Mesenchymal stem cell (in vitro differentiated cells and primary cell): ENCODE measurements around the gene AIM2.
"Not testable (repeated sequence)": the region's sequence is repeated elsewhere in the genome, so short reads cannot be mapped to it uniquely, and the experiment has no call there.

Experiments
- DNase-seq: peaks from one replicate; pipeline ENCODE4 v3.0.0-alpha.2; 2013
- H2AFZ ChIP-seq: one replicate; pipeline ENCODE4 v1.6.1; 2013; ENCODE audit warnings: low read depth, mild to moderate bottlenecking, control low read depth, inconsistent platforms, low read length, moderate library complexity
- H2AK5ac ChIP-seq: 2 replicates; pipeline ENCODE4 v1.6.1; 2013; ENCODE audit warnings: low read length, moderate library complexity, mild to moderate bottlenecking, inconsistent platforms; ENCODE audit not compliant: severe bottlenecking
- H2BK120ac ChIP-seq: one replicate; pipeline ENCODE4 v1.6.1; 2013; ENCODE audit warnings: low read depth, mild to moderate bottlenecking, inconsistent platforms, low read length, moderate library complexity
- H2BK12ac ChIP-seq, 2 experiments: one replicate each; pipeline ENCODE4 v1.6.1; 2013; ENCODE audit warnings: inconsistent platforms in 2 of 2, low read length in 2 of 2, mild to moderate bottlenecking in 2 of 2, moderate library complexity in 2 of 2, control low read depth in 1 of 2
- H2BK15ac ChIP-seq: one replicate; pipeline ENCODE4 v1.6.1; 2013; ENCODE audit warnings: mild to moderate bottlenecking, low read depth, inconsistent platforms; ENCODE audit not compliant: poor library complexity, severe bottlenecking
- H2BK5ac ChIP-seq: 2 replicates; pipeline ENCODE4 v1.6.1; 2013; ENCODE audit warnings: low read depth, mild to moderate bottlenecking, low read length, control low read depth, inconsistent platforms; ENCODE audit not compliant: poor library complexity, severe bottlenecking
- H3K14ac ChIP-seq, 2 experiments: one replicate each; pipeline ENCODE4 v1.6.1; 2013; ENCODE audit warnings: inconsistent platforms in 2 of 2, low read length in 2 of 2, control low read depth in 1 of 2, mild to moderate bottlenecking in 1 of 2, moderate library complexity in 1 of 2
- H3K18ac ChIP-seq, 2 experiments: one replicate each; pipeline ENCODE4 v1.6.1; 2013; ENCODE audit warnings: inconsistent platforms in 2 of 2, low read length in 2 of 2, control low read depth in 1 of 2, low read depth in 1 of 2, mild to moderate bottlenecking in 1 of 2
- H3K23ac ChIP-seq, 2 experiments: one replicate each; pipeline ENCODE4 v1.6.1; 2013; ENCODE audit warnings: inconsistent platforms in 2 of 2, low read length in 2 of 2, mild to moderate bottlenecking in 2 of 2, moderate library complexity in 2 of 2, control low read depth in 1 of 2
- H3K27ac ChIP-seq: 2 replicates; pipeline ENCODE4 v1.5.1; 2013; ENCODE audit warnings: mild to moderate bottlenecking, moderate library complexity, low read length, control low read depth, inconsistent platforms; ENCODE audit not compliant: poor library complexity, severe bottlenecking
- H3K27me3 ChIP-seq, 2 experiments: 2 replicates each; pipeline versions ENCODE4 v1.6.1 to v1.7.0; 2013; ENCODE audit warnings: low read length in 2 of 2, mild to moderate bottlenecking in 2 of 2, moderate library complexity in 2 of 2, control low read depth in 1 of 2, inconsistent platforms in 1 of 2; ENCODE audit not compliant: control insufficient read depth in 1 of 2, insufficient read depth in 1 of 2
- H3K36me3 ChIP-seq, 2 experiments: 2 replicates each; pipeline versions ENCODE4 v1.6.1 to v1.7.0; 2013; ENCODE audit warnings: low read length in 2 of 2, control low read depth in 1 of 2, inconsistent platforms in 1 of 2, low read depth in 1 of 2, mild to moderate bottlenecking in 1 of 2; ENCODE audit not compliant: insufficient read depth in 2 of 2, control insufficient read depth in 1 of 2
- H3K4ac ChIP-seq, 2 experiments: one replicate each; pipeline ENCODE4 v1.6.1; 2013; ENCODE audit warnings: inconsistent platforms in 2 of 2, low read length in 2 of 2, mild to moderate bottlenecking in 2 of 2, moderate library complexity in 2 of 2, control low read depth in 1 of 2, low read depth in 1 of 2
- H3K4me1 ChIP-seq: 2 replicates; pipeline ENCODE4 v1.6.1; 2013; ENCODE audit warnings: low read depth, low read length, control low read depth; ENCODE audit not compliant: control insufficient read depth, insufficient read depth
- H3K4me2 ChIP-seq: 2 replicates; pipeline ENCODE4 v1.6.1; 2013; ENCODE audit warnings: low read length, mild to moderate bottlenecking, inconsistent platforms; ENCODE audit not compliant: poor library complexity, severe bottlenecking
- H3K4me3 ChIP-seq, 2 experiments: 2 replicates each; pipeline versions ENCODE4 v1.5.1 to v1.7.0; 2013; ENCODE audit warnings: low read length in 2 of 2, mild to moderate bottlenecking in 2 of 2, control low read depth in 1 of 2, low read depth in 1 of 2; ENCODE audit not compliant: insufficient read depth in 1 of 2
- H3K79me1 ChIP-seq: replicated peaks from 2 replicates; pipeline ENCODE4 v1.6.1; 2013; ENCODE audit warnings: mild to moderate bottlenecking, control low read depth, low read length, inconsistent platforms; ENCODE audit not compliant: poor library complexity, severe bottlenecking
- H3K9ac ChIP-seq: 2 replicates; pipeline ENCODE4 v1.7.0; 2013; ENCODE audit warnings: mild to moderate bottlenecking, low read length, moderate library complexity
- H3K9me3 ChIP-seq: 2 replicates; pipeline ENCODE4 v1.7.0; 2013; ENCODE audit warnings: mild to moderate bottlenecking, low read length; ENCODE audit not compliant: control insufficient read depth
- H4K8ac ChIP-seq: one replicate; pipeline ENCODE4 v1.6.1; 2013; ENCODE audit warnings: inconsistent platforms, mild to moderate bottlenecking, low read length, moderate library complexity
- H4K91ac ChIP-seq: one replicate; pipeline ENCODE4 v1.6.1; 2013; ENCODE audit warnings: mild to moderate bottlenecking, low read length, inconsistent platforms
- WGBS: methylation state at CpG from one replicate; pipeline ENCODE4 v1.1.7; 2013; ENCODE audit warnings: mixed read lengths; 5-methylcytosine and 5-hydroxymethylcytosine counted together

Gene AIM2

GRCh38 chr1:159120317-159120716 lies 43.8 kb upstream of the AIM2 start:
- H2BK15ac ChIP-seq: no peak overlapping the region
- H2AFZ ChIP-seq: no peak overlapping the region
- WGBS: 50% methylated on average over 1 of the region's 4 CpGs
- no peak overlapping the region for H4K91ac ChIP-seq
- H4K8ac ChIP-seq: no peak overlapping the region
- no peak overlapping the region for H2BK120ac ChIP-seq
- no peak overlapping the region for H3K4ac ChIP-seq
- H3K79me1 ChIP-seq: no peaks in the 10 kb centered on the region
- no peak overlapping the region for H3K14ac ChIP-seq
- no peak overlapping the region for H3K4me2 ChIP-seq
- no peak overlapping the region for H3K18ac ChIP-seq
- H3K36me3 ChIP-seq: no peaks in the 10 kb centered on the region
- DNase-seq: no peak
- H2AK5ac ChIP-seq: no peak overlapping the region
- no peak overlapping the region for H2BK12ac ChIP-seq
- no peak overlapping the region for H3K9ac ChIP-seq
- no peaks in the 10 kb centered on the region for H3K27me3 ChIP-seq
- H3K4me3 ChIP-seq: no peak overlapping the region
- H3K27ac ChIP-seq: no peak overlapping the region
- H3K9me3 ChIP-seq: no peaks in the 10 kb centered on the region
- no peaks in the 10 kb centered on the region for H3K4me1 ChIP-seq
- no peak overlapping the region for H3K23ac ChIP-seq
- no peak overlapping the region for H2BK5ac ChIP-seq

GRCh38 chr1:159113596-159114433 lies 37.2 kb upstream of the AIM2 start:
- no peak overlapping the region for H2BK15ac ChIP-seq
- H3K36me3 ChIP-seq: no peaks in the 10 kb centered on the region
- H2AK5ac ChIP-seq: no peak overlapping the region
- H4K91ac ChIP-seq: no peak overlapping the region
- no peak overlapping the region for H2AFZ ChIP-seq
- H3K9me3 ChIP-seq: no peaks in the 10 kb centered on the region
- no peak overlapping the region for H2BK5ac ChIP-seq
- H2BK120ac ChIP-seq: no peak overlapping the region
- no peak overlapping the region for H3K4me2 ChIP-seq
- no peaks in the 10 kb centered on the region for H3K27me3 ChIP-seq
- H4K8ac ChIP-seq: no peak overlapping the region
- no peaks in the 10 kb centered on the region for H3K79me1 ChIP-seq
- H3K18ac ChIP-seq: no peak overlapping the region
- H3K4ac ChIP-seq: no peak overlapping the region
- no peak overlapping the region for H3K4me3 ChIP-seq
- 25% methylated on average over 1 of the region's 1 CpG for WGBS
- no peak overlapping the region for H3K23ac ChIP-seq
- no peaks in the 10 kb centered on the region for H3K4me1 ChIP-seq
- no peak overlapping the region for H3K27ac ChIP-seq
- H3K9ac ChIP-seq: peak overlapping the region; percentile 68
- no peak for DNase-seq
- no peak overlapping the region for H2BK12ac ChIP-seq
- H3K14ac ChIP-seq: no peak overlapping the region

- H4K91ac ChIP-seq, H2BK12ac ChIP-seq, H3K79me1 ChIP-seq, H3K36me3 ChIP-seq, H2BK15ac ChIP-seq, H2BK5ac ChIP-seq, H3K4me1 ChIP-seq, H3K4me3 ChIP-seq, H3K27ac ChIP-seq, H3K9ac ChIP-seq, H3K4ac ChIP-seq, H2AK5ac ChIP-seq, H3K4me2 ChIP-seq, H3K18ac ChIP-seq, H3K9me3 ChIP-seq, H3K23ac ChIP-seq, H2AFZ ChIP-seq, H3K14ac ChIP-seq, DNase-seq, H3K27me3 ChIP-seq, H4K8ac ChIP-seq, H2BK120ac ChIP-seq: not testable (repeated sequence)
- 70% methylated on average over 3 of the region's 3 CpGs for WGBS
These were observed 26.5 kb upstream of the AIM2 start for GRCh38 chr1:159103021-159103420.

GRCh38 chr1:159100589-159100988 lies 24.0 kb upstream of the AIM2 start:
- WGBS: 100% methylated on average over 1 of the region's 1 CpG
- H3K4ac ChIP-seq: no peak overlapping the region
- H2AFZ ChIP-seq: no peak overlapping the region
- no peak overlapping the region for H2AK5ac ChIP-seq
- DNase-seq: no peak
- no peaks in the 10 kb centered on the region for H3K9me3 ChIP-seq
- H4K8ac ChIP-seq: no peak overlapping the region
- no peak overlapping the region for H3K18ac ChIP-seq
- H3K27me3 ChIP-seq: no peaks in the 10 kb centered on the region
- H3K9ac ChIP-seq: no peak overlapping the region
- H3K27ac ChIP-seq: no peak overlapping the region
- no peak overlapping the region for H2BK120ac ChIP-seq
- no peak overlapping the region for H2BK5ac ChIP-seq
- H3K4me3 ChIP-seq: no peak overlapping the region
- no peak overlapping the region for H2BK15ac ChIP-seq
- no peaks in the 10 kb centered on the region for H3K4me1 ChIP-seq
- H3K14ac ChIP-seq: no peak overlapping the region
- H4K91ac ChIP-seq: no peak overlapping the region
- H2BK12ac ChIP-seq: no peak overlapping the region
- H3K23ac ChIP-seq: no peak overlapping the region
- no peaks in the 10 kb centered on the region for H3K36me3 ChIP-seq
- no peaks in the 10 kb centered on the region for H3K79me1 ChIP-seq
- no peak overlapping the region for H3K4me2 ChIP-seq
